ENCODE data around the gene ITIH5.
A peak's percentile ranks its signal among the peaks of the same experiment; 100 is the strongest.
"Not testable (repeated sequence)": the region's sequence is repeated elsewhere in the genome, so short reads cannot be mapped to it uniquely, and the experiment has no call there.

ITIH5 gene

DNA sequence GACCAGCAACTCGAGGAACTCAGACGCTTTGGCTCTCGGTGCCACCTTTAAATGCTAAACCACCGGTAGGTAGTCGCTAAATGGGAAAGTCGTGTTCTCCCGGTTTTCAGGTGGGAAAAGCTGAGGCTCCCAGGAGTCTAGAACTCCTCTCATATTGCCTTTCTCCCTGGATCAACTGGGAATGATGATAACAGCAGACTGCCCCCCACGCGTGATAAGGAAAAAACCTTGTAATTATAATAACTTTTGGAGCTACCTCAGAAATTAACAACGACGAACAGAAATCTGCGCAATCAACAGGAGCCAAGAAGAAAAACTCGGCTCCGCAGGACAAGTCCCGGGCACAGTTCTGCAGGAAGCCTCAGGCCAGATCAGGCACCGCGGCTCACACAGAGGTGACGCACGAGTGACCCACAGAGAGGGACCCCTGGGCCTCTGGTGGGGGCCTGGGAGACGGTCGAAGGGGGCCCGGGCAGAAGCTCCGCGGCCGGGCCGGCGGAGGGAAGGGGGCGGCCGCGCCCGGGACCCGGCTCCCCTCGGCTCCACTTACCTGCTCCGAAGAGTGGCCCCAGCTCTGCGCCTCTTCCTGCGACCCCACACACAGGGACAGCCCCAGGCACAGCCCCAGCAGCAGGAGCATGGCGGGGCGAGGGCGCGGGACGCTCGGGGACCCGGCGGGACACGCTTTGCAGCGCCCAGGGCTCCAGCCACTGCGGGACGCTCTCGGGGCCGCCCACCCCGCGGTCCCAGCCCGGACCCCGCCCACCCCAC, at the start of gene ITIH5:
ITIH5 (minus strand) TSS at position 714 of the 771 bp plus-strand sequence; CDS start at position 640, 74 bp downstream.
- no peak for DNase-seq (ENCODE audit: low read depth)

DNA sequence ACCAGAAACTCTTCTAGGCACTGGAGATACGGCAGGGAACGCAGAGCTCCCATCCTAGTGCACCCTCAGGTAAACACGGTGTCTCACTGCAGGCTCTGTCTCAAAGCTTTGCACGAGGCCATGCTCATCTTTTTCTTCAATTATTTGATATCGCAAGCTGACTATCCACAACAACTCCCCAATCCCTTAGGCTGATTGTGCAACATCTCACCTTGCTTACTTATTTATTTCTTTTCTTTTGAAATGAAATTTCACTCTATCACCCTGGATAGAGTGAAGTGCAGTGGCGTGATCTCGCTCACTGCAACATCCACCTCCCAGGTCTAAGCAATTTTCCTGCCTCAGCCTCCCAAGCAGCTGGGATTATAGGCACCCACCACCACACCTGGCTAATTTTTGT, 48.7 kb upstream of the ITIH5 start:
- no peak for DNase-seq (ENCODE audit: low read depth)

DNA sequence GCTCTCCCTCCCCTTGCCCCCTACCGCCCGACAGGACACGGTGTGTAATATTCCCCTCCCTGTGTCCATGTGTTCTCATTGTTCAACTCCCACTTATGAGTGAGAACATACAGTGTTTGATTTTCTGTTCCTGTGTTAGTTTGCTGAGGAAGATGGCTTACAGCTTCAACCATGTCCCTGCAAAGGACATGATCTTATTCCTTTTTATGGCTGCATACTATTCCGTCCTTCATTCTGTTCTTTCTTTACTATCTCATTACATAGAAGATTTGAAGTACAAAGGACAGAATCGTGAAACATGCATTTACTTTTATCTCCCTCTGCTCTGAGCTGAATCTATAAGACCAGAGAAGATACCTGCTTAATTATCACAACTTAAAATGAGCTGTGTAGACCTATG, 44.3 kb upstream of the ITIH5 start:
- DNase-seq (ENCODE audit: low read depth) = not testable (repeated sequence)

DNA sequence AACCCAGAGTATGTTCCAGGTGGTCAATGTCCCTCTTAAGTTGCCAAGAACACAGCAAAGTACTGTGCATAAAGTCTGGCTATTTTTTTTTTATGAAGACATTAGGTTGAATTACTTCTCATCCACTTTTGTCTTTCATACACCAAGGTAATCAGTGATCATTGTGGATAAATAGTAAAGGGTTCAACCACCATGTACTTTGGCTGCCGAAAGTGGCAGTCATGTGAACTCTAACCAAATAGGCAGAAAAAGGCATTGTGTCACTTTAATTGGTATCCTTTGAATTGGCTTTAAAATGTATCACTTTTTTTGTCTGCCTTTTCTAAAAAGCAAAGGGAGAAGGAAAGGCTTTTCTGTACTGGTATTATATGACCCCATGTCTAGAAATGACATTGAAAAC, 43.7 kb upstream of the ITIH5 start:
- no peak for DNase-seq (ENCODE audit: low read depth)

DNA sequence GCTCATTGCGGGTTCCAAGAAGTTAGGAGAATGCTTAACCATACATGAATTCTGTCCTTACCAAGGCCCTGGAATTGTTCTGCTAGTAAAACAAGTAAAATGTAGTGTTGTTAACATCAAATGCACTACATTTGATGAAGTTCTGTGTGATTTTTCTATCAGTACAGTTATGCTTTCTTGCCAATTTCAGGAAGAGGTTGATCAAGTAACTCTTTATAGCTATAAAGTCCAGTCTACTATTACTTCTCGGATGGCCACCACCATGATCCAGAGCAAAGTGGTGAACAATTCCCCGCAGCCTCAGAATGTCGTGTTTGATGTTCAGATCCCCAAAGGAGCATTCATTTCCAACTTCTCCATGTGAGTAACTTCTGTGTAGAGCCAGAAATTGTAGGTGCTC, 42.1 kb upstream of the ITIH5 start:
- DNase-seq (ENCODE audit: low read depth) = no peak

DNA sequence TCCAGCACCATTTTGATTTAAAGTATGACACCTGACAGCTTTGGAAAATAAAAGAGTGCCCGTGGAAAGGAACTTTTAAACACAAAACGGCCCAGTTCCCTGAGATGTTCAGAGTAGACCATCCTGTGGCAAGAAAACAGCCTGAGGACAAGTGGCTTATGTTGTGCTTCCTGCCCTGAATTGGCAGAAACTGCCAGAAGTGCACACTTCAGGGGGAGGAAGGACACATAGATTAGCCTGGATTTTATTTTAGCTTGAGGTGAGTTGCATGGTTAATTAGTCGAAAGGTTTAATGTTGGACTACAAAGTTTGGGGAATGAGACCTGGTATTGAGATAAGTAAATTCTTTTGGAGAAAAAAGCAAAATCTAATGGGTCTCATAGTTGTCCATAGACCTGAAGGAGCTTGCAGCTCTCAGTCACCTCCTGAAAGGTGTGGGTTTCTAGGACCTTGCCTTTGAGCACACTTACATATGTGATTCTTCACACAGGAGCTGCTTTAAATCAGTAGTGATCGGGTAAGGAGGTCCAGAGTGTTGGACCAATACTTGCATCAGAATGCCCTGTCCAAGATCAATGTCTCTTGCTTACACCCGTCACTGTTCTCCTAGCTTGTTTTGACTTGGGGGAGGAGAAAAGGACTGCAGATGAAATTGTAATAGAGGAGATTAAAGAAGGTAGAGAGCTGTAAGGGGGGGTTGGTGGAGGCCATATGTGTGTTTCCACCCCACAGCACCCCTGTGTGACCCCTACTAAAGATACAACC, 41.3 kb upstream of the ITIH5 start:
- DNase-seq (ENCODE audit: low read depth) = no peak

DNA sequence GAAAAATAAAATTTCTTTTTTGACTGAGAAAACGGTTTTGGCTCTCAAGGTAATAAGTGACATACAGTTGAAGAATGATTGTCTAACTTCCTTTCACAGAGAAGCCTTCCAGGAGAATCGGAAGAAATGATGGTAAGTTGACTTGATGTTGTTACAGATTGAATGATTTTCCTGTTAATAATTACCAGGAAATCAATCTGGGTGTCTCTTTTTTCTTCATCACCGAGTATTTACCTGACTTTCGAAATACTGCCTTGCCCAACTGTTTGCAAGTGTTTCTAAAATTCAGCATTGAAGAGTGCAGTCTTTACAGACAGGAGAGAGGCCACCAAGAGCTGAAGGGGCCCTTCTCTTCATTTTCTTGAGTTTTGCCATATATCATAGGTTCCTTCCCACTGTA, 40.3 kb upstream of the ITIH5 start:
- no peak for DNase-seq (ENCODE audit: low read depth)

DNA sequence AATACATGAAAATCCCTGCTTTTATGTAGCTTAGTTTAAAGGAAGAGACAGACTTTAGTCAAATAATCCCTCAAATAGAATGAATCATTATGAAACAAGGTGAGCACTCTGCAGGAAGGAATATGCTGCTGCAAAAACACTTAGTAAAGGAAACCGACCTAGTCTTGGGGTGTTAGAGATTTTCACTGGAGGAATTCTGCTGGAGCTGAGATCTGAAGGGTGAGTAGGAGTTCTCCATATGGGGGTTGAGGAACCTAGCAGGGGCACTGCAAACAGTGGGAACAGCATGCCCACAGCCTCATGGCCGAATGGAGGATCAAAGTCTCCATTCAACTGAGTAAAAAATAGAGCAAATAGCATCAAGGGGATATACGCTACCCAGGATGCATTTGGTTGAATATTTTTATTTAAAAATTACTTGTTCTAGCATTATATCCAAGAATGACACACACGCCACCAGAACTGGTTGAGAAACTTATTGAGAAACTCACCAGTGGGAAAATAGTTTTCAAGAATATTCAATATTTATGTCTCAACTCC, 39.8 kb upstream of the ITIH5 start:
- no peak for DNase-seq (ENCODE audit: low read depth)

DNA sequence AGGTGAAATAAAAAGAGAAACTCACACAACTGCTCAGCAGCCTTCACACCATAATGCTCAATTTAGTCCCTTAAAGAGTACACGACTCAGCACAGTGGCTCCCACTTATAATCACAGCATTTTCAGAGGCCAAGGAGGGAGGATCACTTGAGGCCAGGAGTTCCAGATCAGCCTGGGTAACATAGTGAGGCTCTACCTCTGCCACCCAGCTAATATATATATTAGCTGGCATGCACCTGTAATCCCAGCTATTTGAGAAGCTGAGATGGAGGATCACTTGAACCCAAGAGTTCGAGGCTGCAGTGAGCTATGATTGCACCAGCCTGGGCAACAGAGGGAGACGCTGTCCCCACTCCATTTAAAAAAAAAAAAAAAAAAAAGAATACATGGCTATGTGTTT, 38.6 kb upstream of the ITIH5 start:
- DNase-seq (ENCODE audit: low read depth) = no peak

DNA sequence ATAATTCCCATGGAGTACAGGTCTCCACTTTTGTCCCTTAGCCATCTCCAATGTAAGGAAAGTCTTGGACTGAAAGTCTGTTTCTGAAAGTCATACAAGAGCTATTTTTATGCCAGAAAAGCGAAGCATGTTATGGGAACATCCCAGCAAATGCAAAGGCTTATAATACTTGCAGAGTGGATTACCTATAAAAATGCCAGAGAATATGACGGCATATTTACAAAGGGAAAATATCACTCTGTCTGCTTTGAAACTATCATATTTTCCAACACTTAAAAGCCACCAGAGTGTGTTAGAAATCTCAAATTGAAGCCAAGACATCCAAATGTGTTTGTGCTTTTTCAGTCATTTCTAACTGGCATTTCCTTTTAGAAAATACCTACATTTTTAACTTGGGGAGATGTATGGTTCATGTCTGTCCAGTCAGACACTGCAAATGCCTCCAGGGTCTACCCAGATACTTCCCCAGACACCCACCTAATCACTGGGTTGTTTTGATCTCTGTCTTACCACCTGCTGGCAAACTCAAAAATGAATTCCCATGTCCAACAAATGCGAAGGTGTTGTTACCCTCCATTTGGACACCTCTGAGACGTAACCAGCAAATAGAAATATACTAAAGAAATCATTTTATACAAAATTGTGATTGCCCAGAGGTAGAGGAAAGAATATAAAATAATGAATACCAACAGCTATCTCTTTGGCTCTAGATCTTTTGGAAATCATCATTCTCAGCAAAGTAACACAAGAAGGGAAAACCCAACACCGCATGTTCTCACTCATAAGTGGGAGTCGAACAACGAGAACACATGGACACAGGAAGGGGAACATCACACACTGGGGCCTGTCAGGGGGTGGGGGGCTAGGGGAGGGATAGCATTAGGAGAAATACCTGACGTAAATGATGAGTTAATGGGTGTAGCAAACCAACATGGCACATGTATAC, 37.6 kb upstream of the ITIH5 start:
- no peak for DNase-seq (ENCODE audit: low read depth)

DNA sequence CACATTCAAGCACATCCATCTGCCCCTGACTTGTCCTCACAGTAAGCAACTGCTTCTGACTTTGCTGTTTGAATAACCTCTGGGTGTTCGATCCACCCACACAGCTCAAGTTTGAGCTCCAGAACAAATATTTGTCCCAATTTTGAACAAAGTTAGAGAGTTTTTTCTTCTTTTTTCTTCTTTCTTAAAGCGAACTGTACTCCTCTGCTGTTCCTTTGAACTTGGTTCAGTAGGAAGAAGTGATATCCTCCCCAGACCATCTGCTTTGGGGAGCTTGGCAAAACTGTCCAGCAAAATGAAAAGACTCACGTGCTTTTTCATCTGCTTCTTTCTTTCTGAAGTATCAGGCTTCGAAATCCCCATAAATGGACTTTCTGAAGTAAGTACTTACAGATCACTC, 36.4 kb upstream of the ITIH5 start, which contains the start of gene ITIH2:
ITIH2 (plus strand) TSS at position 177 of the 400 bp plus-strand sequence; CDS start at position 296, 119 bp downstream.
- no peak for DNase-seq (ENCODE audit: low read depth)

DNA sequence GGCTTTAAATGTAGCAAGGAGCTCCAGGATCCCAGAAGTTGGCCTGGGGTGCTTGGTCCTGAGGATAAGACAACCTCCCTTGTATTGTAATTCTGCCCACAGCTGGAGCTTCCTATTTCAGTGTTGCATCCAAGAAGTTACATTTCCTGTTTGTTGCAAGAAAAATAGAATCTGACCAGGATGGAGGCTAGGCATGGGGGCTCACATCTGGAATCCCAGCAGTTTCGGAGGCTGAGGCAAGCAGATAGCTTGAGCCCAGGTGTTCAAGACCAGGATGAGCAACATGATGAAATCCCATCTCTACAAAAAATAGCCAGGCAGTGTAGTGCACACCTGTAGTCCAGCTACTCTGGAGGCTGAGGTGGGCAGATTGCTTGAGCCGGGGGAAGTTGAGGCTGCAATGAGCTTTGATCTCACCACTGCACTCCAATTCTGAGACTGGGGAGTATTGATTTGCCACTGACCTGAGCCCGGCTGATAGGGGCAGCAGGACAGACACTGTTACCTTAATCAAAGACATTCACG, 35.6 kb upstream of the ITIH5 start:
- no peak for DNase-seq (ENCODE audit: low read depth)

DNA sequence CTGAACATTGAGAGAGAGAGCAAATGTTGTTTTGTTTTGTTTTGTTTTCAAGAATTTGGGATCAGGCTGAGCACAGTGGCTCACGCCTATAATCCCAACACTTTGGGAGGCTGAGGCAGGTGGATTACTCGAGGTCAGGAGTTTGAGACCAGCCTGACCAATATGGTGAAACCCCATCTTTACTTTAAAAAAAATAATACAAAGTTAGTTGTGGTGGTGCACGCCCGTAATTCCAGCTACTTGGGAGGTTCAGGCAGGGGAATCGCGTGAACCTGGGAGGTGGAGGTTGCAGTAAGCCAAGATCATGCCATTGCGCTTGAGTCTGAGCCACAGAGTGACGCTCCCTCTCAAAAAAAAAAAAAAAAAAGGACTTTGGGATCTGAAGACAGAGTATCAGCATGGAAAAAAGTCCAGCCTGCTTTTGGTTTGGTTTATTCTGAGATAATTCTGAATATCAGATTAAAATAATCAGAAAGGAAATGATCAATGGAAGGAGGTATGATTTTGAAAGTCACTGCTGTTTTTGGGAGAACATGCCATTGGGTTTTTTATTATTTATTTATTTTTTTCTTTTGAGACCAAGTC, 34.5 kb upstream of the ITIH5 start:
- no peak for DNase-seq (ENCODE audit: low read depth)

DNA sequence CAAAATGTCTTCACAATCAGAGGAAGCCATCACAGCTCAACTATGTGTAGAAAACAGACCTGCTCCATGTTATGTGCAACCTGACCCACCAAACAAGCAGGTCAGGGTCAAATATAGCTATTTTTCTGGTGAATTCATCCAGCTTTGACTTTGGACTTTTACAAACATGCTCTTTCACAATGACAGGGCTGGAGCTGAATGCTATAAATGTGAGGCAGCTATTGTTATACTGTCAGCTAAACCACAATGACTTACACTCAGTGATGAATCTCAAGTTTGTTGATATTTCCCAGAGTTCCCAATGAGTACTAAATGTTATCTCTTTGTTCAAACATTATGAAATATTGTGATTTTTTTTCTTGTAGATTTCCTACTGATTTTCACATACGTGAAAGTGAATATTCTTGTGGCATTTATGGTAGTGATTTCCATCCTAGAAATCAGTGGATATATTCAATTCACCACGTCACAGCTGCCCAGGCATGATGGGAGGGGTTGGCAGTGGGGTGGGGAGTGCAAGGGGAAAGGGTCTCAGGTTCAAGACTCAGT, 33.9 kb upstream of the ITIH5 start:
- peak; percentile 8 for DNase-seq (ENCODE audit: low read depth)

DNA sequence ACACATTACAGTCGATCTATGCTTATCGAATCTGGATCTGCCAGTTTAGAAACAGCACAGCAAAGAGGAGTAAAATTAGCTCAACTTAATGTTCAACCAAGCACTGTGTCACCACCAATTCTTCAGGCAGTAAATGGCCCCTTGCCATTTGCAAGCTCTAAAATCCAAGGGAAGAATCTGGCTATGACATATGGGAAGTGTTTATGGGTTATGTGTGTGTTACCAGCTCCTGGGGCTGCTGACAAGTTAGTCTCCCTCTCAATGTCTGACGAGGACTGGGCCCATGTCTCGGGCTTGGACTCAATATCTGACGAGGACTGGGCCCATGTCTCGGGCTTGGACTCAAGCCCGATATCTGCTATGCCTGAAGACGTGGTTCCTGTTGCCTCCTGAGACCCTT, 30.7 kb upstream of the ITIH5 start:
- DNase-seq (ENCODE audit: low read depth) = no peak

DNA sequence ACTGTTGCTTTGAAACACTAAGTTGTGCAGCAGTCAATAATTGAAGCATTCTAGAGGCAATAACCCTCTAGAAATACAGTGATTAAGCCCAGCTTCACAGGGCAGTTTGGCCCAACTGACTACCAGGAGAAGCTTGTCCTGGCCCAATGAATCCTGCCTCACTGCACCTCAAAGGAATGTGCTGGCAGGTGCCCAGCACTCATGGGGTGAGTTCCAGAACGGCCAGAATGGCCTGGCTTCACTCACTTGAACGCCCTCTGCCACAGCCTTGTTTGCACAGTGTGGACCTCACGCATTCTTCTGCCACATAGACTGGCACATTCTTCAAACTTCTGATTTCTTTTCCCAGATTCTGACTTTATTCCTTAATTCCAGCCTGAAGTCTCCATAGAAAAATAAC, 29.8 kb upstream of the ITIH5 start:
- DNase-seq (ENCODE audit: low read depth) = no peak

DNA sequence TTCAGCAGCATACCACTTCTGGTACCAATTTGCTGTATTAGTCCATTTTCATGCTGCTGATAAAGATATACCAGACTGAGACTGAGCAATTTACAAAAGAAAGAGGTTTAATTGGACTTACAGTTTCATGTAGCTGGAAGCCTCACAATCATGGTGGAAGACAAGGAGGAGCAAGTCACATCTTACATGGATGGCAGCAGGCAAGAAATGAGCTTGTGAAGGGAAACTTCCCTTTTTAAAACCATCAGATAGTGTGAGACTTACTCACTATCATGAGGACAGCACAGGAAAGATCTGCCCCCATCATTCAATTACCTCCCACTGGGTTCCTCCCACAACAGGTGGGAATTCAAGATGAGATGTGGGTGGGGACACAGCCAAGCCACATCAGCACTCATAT, 26.4 kb upstream of the ITIH5 start:
- DNase-seq (ENCODE audit: low read depth) = not testable (repeated sequence)

DNA sequence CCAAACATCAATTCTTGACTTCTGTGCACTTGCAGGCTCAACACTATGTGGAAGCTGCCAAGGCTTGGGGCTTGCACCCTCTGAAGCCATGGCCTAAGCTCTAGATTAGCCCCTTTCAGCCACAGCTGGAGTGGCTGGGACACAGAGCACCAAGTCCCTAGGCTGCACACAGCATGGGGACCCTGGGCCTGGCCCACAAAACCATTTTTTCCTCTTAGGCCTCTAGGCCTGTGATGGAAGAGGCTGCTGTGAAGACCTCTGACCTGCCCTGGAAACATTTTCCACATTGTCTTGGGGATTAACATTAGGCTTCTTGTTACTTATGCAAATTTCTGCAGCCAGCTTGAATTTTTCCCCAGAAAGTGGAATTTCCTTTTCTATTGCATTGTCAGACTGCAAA, 25.6 kb upstream of the ITIH5 start:
- not testable (repeated sequence) for DNase-seq (ENCODE audit: low read depth)

DNA sequence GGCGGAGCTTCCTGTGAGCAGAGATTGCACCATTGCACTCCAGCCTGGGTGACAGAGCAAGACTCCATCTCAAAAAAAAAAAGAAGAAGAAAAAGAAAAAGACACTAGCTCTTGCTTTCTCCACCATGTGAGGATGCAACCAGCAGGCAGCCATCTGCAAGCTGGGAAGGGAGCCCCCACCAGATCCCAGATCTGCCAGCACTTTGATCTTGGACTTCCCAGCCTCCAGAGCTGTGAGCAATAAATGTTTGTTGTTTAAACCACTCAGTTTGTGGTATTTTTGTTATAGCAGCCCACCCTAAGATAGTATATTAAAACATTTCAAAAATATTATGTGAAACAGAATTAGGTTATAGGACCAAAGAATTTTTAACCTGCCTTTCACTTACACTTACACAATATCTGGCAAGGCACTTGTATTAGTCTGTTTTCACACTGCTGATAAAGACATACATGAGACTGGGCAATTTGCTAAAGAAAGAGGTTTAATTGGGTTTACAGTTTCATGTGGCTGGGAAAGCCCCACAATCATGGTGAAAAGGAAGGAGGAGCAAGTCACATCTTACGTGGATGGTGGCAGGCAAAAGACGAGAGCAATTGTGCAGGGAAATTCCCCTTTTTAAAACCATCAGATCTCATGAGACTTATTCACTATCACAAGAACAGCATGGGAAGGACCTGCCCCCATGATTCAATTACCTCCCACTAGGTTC, 24.3 kb upstream of the ITIH5 start:
- DNase-seq (ENCODE audit: low read depth) = not testable (repeated sequence)

DNA sequence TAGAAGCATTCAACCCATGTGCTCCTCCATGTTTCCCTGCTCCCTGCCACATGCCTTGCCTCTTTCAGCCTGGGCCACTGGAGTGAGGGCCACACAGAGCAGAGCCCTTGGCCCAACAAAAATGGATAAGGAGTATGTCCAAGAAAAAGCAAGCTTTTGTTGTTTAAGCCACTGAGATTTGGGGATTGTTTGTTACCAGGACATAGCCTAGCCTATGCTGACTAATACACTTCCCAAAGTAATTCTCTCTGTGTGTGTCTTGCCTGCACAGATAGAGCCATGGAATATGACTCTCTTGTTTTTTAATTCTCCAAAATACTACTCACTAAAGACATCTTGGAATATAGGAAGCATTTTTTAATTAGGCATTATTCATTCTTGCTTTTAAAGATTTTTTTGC, 22.8 kb upstream of the ITIH5 start:
- no peak for DNase-seq (ENCODE audit: low read depth)

Data from ELR (cell line).